HL-60 (cell line): Measurements from ENCODE around the gene ROGDI.

Experiments used
- DNase-seq, 2 experiments: peaks; one replicate each; pipeline ENCODE4 v3.0.0-alpha.2; 2010 to 2020; ENCODE audit warnings: low read depth in 1 of 2, low spot score in 1 of 2
- H3K27ac ChIP-seq: fragments of 250-450 bp; sonication (Bioruptor Pico); replicated peaks from 2 replicates; pipeline ENCODE4 v1.5.1; 2020; ENCODE audit warnings: mild to moderate bottlenecking, moderate library complexity
- H3K27me3 ChIP-seq: fragments of 250-450 bp; sonication (Bioruptor Pico); 2 replicates; pipeline ENCODE4 v1.5.1; 2021; ENCODE audit warnings: mild to moderate bottlenecking, moderate library complexity; ENCODE audit not compliant: insufficient read depth, poor library complexity, severe bottlenecking
- H3K4me3 ChIP-seq: replicated peaks from 2 replicates; pipeline ENCODE4 v1.5.1; 2011; ENCODE audit warnings: mild to moderate bottlenecking, control low read depth, low read length; ENCODE audit not compliant: insufficient read depth
- CTCF ChIP-seq: IDR thresholded peaks from one replicate; pipeline ENCODE4 v1.5.1; 2011; ENCODE audit warnings: low read length, control low read depth, inconsistent platforms; ENCODE audit not compliant: insufficient read depth
- GABPA ChIP-seq: IDR thresholded peaks from 2 replicates; pipeline ENCODE4 v1.6.1; 2012; ENCODE audit warnings: low read depth
- POLR2AphosphoS5 ChIP-seq: IDR thresholded peaks from 2 replicates; pipeline ENCODE4 v1.6.1; 2012; ENCODE audit warnings: low read depth
- REST ChIP-seq: IDR thresholded peaks from 2 replicates; pipeline ENCODE4 v1.6.1; 2012; ENCODE audit warnings: low read depth; ENCODE audit not compliant: insufficient replicate concordance
- SPI1 ChIP-seq: IDR thresholded peaks from 2 replicates; pipeline ENCODE4 v1.6.1; 2012; ENCODE audit warnings: low read depth, mild to moderate bottlenecking, borderline replicate concordance

The ROGDI gene

GRCh38 chr16:4748682-4749411 lies 53.6 kb downstream of the ROGDI start:
- Histone ChIP-seq H3K27me3 (no peaks in the 10 kb centered on the region), H3K27ac (no peak overlapping the region), H3K4me3 (no peak overlapping the region)
- no peak for TF ChIP-seq SPI1
- no peak for TF ChIP-seq GABPA
- TF ChIP-seq REST: no peak
- TF ChIP-seq CTCF: no peak
- TF ChIP-seq POLR2AphosphoS5: no peak
- no peak for DNase-seq

- DNase-seq: no peak
- TF ChIP-seq SPI1 (no peak), POLR2AphosphoS5 (no peak), CTCF (no peak), REST (no peak), GABPA (no peak)
- H3K27me3 ChIP-seq: no peaks in the 10 kb centered on the region
- no peak overlapping the region for H3K27ac ChIP-seq
- H3K4me3 ChIP-seq: no peak overlapping the region
Measured at GRCh38 chr16:4747906-4748681, 54.3 kb downstream of the ROGDI start.

- TF ChIP-seq GABPA (no peak), REST (no peak), SPI1 (no peak), POLR2AphosphoS5 (no peak), CTCF (no peak)
- Histone ChIP-seq H3K27me3 (no peaks in the 10 kb centered on the region), H3K27ac (no peak overlapping the region), H3K4me3 (no peak overlapping the region)
- no peak for DNase-seq
Measured at GRCh38 chr16:4746991-4747574, 55.4 kb downstream of the ROGDI start.
